Endothelial cell of umbilical vein (primary cell): ENCODE measurements around the gene SFR1. TPM values are rescaled to one million over a fixed set of nuclear protein-coding genes. Genes with fewer than 3 reads are reported as not detected.

ENCODE experiments used
- BruUV-seq: library from RNA; stranded (reverse); fragments of 400-500 nt; replicated peaks from 2 replicates; lab custom pipeline; 2021; lab: Mats Ljungman, UMichigan
- CTCF ChIA-PET: fragments of 300-600, 350-600 bp; sonication (Branson Sonifier 250); formaldehyde crosslinking; loops from one replicate; lab custom pipeline; 2021; ENCODE audit warnings: antibody characterized with exemption, inconsistent platforms; lab: Charles Lee
- POLR2A ChIA-PET: fragments of 300-600, 350-600 bp; sonication (Branson Sonifier 250); formaldehyde crosslinking; loops from one replicate; lab custom pipeline; 2021; ENCODE audit warnings: antibody characterized with exemption, inconsistent platforms; lab: Charles Lee
- DNase-seq: peaks from one replicate; pipeline ENCODE4 v3.0.0-alpha.2; 2011; ENCODE audit warnings: low read depth, low spot score
- FAIRE-seq: peaks from 2 replicates; lab custom pipeline; 2011; peaks lifted over from hg19 to GRCh38; lab: Jason Lieb, UNC
- H2AFZ ChIP-seq: 2 replicates; pipeline ENCODE4 v1.6.0; 2012; ENCODE audit warnings: low read depth, low read length, control low read depth, inconsistent platforms
- H3K27ac ChIP-seq: 2 replicates; pipeline ENCODE4 v1.5.1; 2011; ENCODE audit warnings: low read depth, mild to moderate bottlenecking, control low read depth, low read length, moderate library complexity; ENCODE audit not compliant: insufficient read depth
- H3K27me3 ChIP-seq, 2 experiments: 2 replicates each; pipeline versions ENCODE4 v1.6.0 to v1.6.1; 2011; ENCODE audit warnings: low read length in 2 of 2, mixed read lengths in 1 of 2; ENCODE audit not compliant: control insufficient read depth in 2 of 2, insufficient read depth in 2 of 2
- H3K36me3 ChIP-seq, 2 experiments: 2 replicates in 1 of 2; 3 replicates in 1 of 2; pipeline ENCODE4 v1.5.1; 2011; ENCODE audit warnings: low read length in 2 of 2, mild to moderate bottlenecking in 1 of 2, moderate library complexity in 1 of 2; ENCODE audit not compliant: control insufficient read depth in 2 of 2, insufficient read depth in 2 of 2; ENCODE audit errors: extremely low read depth in 1 of 2
- H3K4me1 ChIP-seq: 3 replicates; pipeline ENCODE4 v1.5.1; 2011; ENCODE audit warnings: mild to moderate bottlenecking, low read length; ENCODE audit not compliant: control insufficient read depth, insufficient read depth; ENCODE audit errors: extremely low read depth
- H3K4me2 ChIP-seq: 2 replicates; pipeline ENCODE4 v1.6.1; 2011; ENCODE audit warnings: low read length, control low read depth, mixed read lengths; ENCODE audit not compliant: insufficient read depth
- H3K4me3 ChIP-seq, 3 experiments: fragments of 200-600 bp in 1 of 3; sonication (generic), shearing (Covaris generic) in 1 of 3; replicated peaks in 1 of 3; 2 replicates each; pipeline ENCODE4 v1.5.1; 2011 to 2016; ENCODE audit warnings: control low read depth in 3 of 3, low read length in 3 of 3, mild to moderate bottlenecking in 2 of 3, inconsistent platforms in 1 of 3, low read depth in 1 of 3, moderate library complexity in 1 of 3; ENCODE audit not compliant: insufficient read depth in 1 of 3
- H3K79me2 ChIP-seq: 2 replicates; pipeline ENCODE4 v1.6.0; 2012; ENCODE audit warnings: low read length, inconsistent platforms; ENCODE audit not compliant: control insufficient read depth, insufficient read depth
- H3K9ac ChIP-seq: replicated peaks from 2 replicates; pipeline ENCODE3; 2011; ENCODE audit warnings: low read length, control low read depth; ENCODE audit not compliant: insufficient read depth; ENCODE audit errors: extremely low read depth
- H3K9me1 ChIP-seq: replicated peaks from 3 replicates; pipeline ENCODE4 v1.6.0; 2011; ENCODE audit warnings: mild to moderate bottlenecking, low read length; ENCODE audit not compliant: control insufficient read depth, insufficient read depth; ENCODE audit errors: extremely low read depth
- H3K9me3 ChIP-seq: replicated peaks from 2 replicates; pipeline ENCODE4 v1.5.1; 2012; ENCODE audit warnings: low read length, inconsistent platforms; ENCODE audit not compliant: control insufficient read depth, insufficient read depth
- H4K20me1 ChIP-seq: replicated peaks from 2 replicates; pipeline ENCODE3; 2011; ENCODE audit warnings: mild to moderate bottlenecking, low read length; ENCODE audit not compliant: control insufficient read depth, insufficient read depth; ENCODE audit errors: extremely low read depth
- CTCF ChIP-seq, 2 donors: IDR thresholded peaks; 1 replicate in 1 of 2; 2 replicates in 1 of 2; pipeline ENCODE4 v1.5.1; 2011; ENCODE audit warnings: low read length in 2 of 2, mild to moderate bottlenecking in 2 of 2, moderate library complexity in 2 of 2, control low read depth in 1 of 2, inconsistent platforms in 1 of 2, low read depth in 1 of 2; ENCODE audit not compliant: insufficient read depth in 1 of 2; ENCODE audit errors: extremely low read depth in 1 of 2
- EZH2 ChIP-seq: IDR thresholded peaks from 2 replicates; pipeline ENCODE4 v1.6.1; 2012; ENCODE audit warnings: borderline replicate concordance, low read depth, mild to moderate bottlenecking, moderate library complexity, low read length, inconsistent platforms; ENCODE audit not compliant: severe bottlenecking
- FOS ChIP-seq: IDR thresholded peaks from 2 replicates; pipeline ENCODE4 v1.6.1; 2011; ENCODE audit warnings: mild to moderate bottlenecking, low read length, moderate library complexity, borderline replicate concordance; ENCODE audit not compliant: insufficient read depth
- GATA2 ChIP-seq: IDR thresholded peaks from 2 replicates; pipeline ENCODE4 v1.7.0; 2011; ENCODE audit warnings: low read depth, mild to moderate bottlenecking, moderate library complexity, mixed read lengths, low read length; ENCODE audit not compliant: insufficient read length, insufficient read depth
- JUN ChIP-seq: IDR thresholded peaks from 2 replicates; pipeline ENCODE4 v1.6.1; 2011; ENCODE audit warnings: borderline replicate concordance, low read depth; ENCODE audit not compliant: insufficient read length, insufficient read depth
- MAX ChIP-seq: IDR thresholded peaks from 2 replicates; pipeline ENCODE4 v1.6.1; 2011; ENCODE audit not compliant: insufficient read depth, insufficient read length
- MYC ChIP-seq: IDR thresholded peaks from one replicate; pipeline ENCODE4 v1.6.1; 2011; ENCODE audit warnings: mild to moderate bottlenecking, low read depth, low read length
- POLR2A ChIP-seq: IDR thresholded peaks from 2 replicates; pipeline ENCODE4 v1.6.1; 2012; ENCODE audit warnings: low read depth, mild to moderate bottlenecking, control low read depth, low read length
- POLR2AphosphoS5 ChIP-seq: IDR thresholded peaks from 2 replicates; pipeline ENCODE4 v1.6.1; 2012; ENCODE audit warnings: low read depth, mild to moderate bottlenecking, control low read depth, low read length, moderate library complexity; ENCODE audit not compliant: insufficient read depth
- dilution Hi-C: fragments of 300-500 bp; cut with MboI; formaldehyde crosslinking; loops from one replicate; pipeline ENCODE4 v1.15.0; 2019; ENCODE audit warnings: low sequenced_read_pairs; ENCODE audit not compliant: extremely low pct_ligation_motif_present
- intact Hi-C: fragments of 100-400 bp; cut with micrococcal nuclease; formaldehyde crosslinking; loops from one replicate; pipeline ENCODE4 v1.10.0; 2022
- polyA plus RNA-seq, 4 experiments: library from polyadenylated mRNA; depleted of rRNA in 3 of 4; stranded (reverse) in 3 of 4; unstranded in 1 of 4; fragments of >200 nt; gene quantifications; 2 replicates each; pipeline versions ENCODE4 v1.2.1 to v1.2.3, GENCODE V29; 2011 to 2012; ENCODE audit warnings: missing spikeins in 1 of 4
- total RNA-seq: library from RNA; stranded (reverse); gene quantifications from 2 replicates; pipeline ENCODE4 v1.2.3, GENCODE V29; 2021

Gene SFR1
- total and polyA plus RNA-seq, 2 donors (not counting 3 experiments of a cell fraction or from before 2014, with no cell fraction given), result 3.6 to 8.9 TPM

GRCh38 chr10:104113376-104113956 lies 8.5 kb upstream of the SFR1 start:
- H3K4me3 ChIP-seq, result no peak overlapping the region
- ChIA-PET CTCF (interaction anchor here (0.8 to 1.5 kb wide), 2 partner anchors 8 to 30 kb away, joined by 3 to 4 read pairs; partner anchors contain the start of gene SFR1), POLR2A (no interaction called here)
- H2AFZ ChIP-seq, result peak overlapping the region; percentile 43
- no TSS peak for BruUV-seq
- H3K79me2 ChIP-seq, result no peaks in the 10 kb centered on the region
- H3K27ac ChIP-seq, result no peak overlapping the region
- FAIRE-seq (no peak), DNase-seq (peak; percentile 47)
- H3K9me3 ChIP-seq, result no peaks in the 10 kb centered on the region
- intact Hi-C loops, result no loop called here
- dilution Hi-C loops, result no loop called here
- H3K9me1 ChIP-seq, result no peaks in the 10 kb centered on the region
- TF ChIP-seq EZH2 (no peak), POLR2A (no peak), FOS (no peak), MAX (no peak), GATA2 (no peak), CTCF (IDR thresholded peaks at IDR 0.05; ENCODE audit: extremely low read depth in 1 of 2, insufficient read depth in 1 of 2, low read depth in 1 of 2, low read length in 2 of 2) (no peak), POLR2AphosphoS5 (no peak), JUN (no peak), MYC (no peak)
- no peaks in the 10 kb centered on the region for H3K36me3 ChIP-seq
- H3K9ac ChIP-seq, result no peak overlapping the region
- no peaks in the 10 kb centered on the region for H4K20me1 ChIP-seq
- H3K4me2 ChIP-seq, result no peak overlapping the region
- no peaks in the 10 kb centered on the region for H3K27me3 ChIP-seq
- H3K4me1 ChIP-seq, result peaks cover 19% of the 10 kb centered on the region
